ENCODE results near the gene KLHL4.
"Not testable (repeated sequence)": the region's sequence is repeated elsewhere in the genome, so short reads cannot be mapped to it uniquely, and the experiment has no call there.

KLHL4 gene

GRCh38 chrX:87663421-87663820 is 145.8 kb downstream of the KLHL4 start:
- DNase-seq: no peak

- DNase-seq: no peak
Observed at GRCh38 chrX:87664381-87664780, 146.8 kb downstream of the KLHL4 start.

DNA sequence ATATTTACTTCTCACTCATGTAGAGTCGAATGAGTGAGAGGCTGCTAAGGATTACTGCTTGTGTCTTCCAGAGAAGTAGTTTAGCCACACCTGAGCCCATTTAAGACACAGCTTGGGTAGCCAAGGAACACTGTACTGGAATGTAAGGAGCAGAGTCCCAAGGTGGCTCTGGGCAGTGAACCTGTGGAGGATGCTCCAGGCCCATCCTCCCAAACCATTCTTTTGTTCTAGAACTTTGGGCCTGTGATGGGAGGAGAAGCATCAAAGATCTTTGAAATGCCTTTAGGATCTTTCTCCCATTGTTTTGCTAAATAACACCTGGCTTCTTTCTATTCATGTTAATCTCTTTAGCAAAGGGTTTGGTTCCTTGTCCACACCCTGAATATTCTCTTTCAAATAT is 162.2 kb downstream of the KLHL4 start:
- no peak for DNase-seq

DNA sequence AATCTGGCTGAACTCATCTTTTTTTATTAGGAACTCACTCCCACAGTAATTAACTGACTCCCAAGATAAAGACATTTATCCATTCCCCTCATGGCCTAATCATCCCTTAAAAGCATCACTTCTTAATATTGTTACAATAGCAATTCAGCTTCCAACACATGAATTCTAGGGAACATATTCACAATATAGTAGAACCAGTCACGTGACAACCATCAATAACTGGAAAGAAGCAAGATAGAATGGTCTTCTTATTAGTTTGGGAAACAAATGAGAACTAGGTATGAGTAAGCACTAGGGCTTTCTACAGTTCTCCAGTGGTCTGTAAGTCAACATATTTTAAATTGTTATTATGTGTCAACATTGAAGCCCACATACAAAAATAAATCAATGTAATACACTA is 170.1 kb downstream of the KLHL4 start:
- no peak for DNase-seq

GRCh38 chrX:87688113-87688748 is 170.6 kb downstream of the KLHL4 start:
- DNase-seq: not testable (repeated sequence)

DNA sequence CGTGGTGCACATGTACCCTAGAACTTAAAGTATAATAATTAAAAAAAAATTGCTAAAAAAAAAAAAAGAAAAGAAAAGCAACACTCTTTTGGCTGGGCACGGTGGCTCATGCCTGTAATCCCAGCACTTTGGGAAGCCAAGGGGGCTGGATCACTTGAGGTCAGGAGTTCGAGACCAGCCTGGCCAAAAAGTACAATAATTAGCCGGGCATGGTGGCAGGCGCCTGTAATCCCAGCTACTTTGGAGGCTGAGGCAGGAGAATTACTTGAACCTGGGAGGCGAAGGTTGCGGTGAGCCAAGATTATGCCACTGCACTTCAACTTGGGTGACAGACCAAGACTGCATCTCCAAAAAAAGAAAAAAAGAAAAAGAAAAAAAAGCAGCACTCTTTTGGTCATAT is 171.6 kb downstream of the KLHL4 start:
- DNase-seq: not testable (repeated sequence)

DNA sequence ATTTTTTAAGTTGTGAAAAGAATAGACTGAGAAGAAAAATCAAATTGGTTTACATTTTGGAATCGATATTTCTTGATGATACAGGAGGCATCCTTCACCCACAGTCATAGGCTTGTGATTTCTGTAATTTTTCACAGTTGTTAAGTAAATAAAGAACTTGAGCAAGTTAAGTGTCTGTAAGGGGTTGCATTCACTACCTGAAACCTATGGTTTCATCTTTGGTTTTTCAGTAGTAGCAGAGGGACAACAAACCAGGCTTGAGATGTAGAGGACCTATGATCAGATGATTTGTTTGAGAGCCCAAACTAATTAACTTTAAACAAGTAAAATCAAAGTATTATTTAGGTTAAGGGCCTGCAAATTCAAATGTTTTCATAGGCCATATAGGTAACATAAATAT is 175.6 kb downstream of the KLHL4 start:
- no peak for DNase-seq

DNA sequence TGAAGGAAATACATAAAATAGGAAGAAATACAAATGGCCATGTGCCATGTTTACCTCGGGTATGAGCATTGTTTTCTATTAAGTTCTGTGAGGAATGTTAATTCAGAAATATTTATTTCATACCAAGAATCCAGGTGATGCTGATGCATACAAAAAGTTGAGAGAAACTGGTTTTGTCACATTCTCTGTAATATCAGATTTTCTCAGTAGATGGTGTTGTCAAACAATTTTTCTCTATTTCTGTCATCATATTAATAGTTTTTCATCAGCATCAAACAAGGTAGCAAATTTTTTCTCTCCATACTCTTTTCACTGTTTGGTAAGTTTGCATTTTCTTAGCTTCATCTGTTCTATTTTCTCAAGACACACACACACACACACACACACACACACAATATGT is 179.8 kb downstream of the KLHL4 start:
- DNase-seq: no peak

- no peak for DNase-seq
Observed at GRCh38 chrX:87702795-87703194, 185.2 kb downstream of the KLHL4 start.

GRCh38 chrX:87703469-87703868 is 185.9 kb downstream of the KLHL4 start:
- not testable (repeated sequence) for DNase-seq

GRCh38 chrX:87706134-87706533 is 188.5 kb downstream of the KLHL4 start:
- DNase-seq: no peak

- DNase-seq: no peak
Observed at GRCh38 chrX:87710580-87710979, 193.0 kb downstream of the KLHL4 start.

Measured in activated T-cell treated with anti-CD3 and anti-CD28 coated beads, Interleukin-2, amount 50 U/mL, for 48 hours (primary cell).